ENCODE results near the gene LTO1.

Gene LTO1

GRCh38 chr11:69644071-69644961, 30.8 kb downstream of the LTO1 start:
- no peak for DNase-seq

GRCh38 chr11:69643646-69644045, 31.5 kb downstream of the LTO1 start:
- no peak for DNase-seq

DNA sequence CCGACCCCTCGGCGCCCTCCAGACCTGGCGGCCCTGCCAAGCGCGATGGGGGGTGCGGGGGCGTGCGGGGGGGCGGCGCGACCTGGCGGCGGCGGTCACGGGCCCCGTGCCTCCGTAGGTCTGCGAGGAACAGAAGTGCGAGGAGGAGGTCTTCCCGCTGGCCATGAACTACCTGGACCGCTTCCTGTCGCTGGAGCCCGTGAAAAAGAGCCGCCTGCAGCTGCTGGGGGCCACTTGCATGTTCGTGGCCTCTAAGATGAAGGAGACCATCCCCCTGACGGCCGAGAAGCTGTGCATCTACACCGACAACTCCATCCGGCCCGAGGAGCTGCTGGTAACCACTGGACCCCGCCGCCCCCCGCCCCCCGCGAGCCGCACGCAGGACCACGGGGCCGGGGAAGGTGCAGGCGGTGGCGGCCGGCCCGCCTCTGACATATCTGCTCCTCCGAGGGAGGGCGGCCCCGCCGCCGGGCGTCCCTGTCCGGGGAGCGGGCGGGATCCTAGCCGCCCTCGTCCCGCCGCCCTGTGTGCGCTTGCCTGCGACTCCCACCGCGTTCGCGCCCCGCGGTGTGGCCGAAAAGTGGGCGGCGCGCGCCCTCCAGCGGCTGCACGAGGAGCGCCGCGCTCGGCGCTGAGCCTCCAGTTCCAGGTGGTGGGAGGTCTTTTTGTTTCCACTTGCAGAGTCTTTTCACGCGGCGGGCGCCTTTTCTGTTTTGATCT, 32.1 kb downstream of the LTO1 start:
- DNase-seq: peak; percentile 40 to 48

- DNase-seq: no peak
These were observed 32.6 kb downstream of the LTO1 start for GRCh38 chr11:69642549-69642912.

DNA sequence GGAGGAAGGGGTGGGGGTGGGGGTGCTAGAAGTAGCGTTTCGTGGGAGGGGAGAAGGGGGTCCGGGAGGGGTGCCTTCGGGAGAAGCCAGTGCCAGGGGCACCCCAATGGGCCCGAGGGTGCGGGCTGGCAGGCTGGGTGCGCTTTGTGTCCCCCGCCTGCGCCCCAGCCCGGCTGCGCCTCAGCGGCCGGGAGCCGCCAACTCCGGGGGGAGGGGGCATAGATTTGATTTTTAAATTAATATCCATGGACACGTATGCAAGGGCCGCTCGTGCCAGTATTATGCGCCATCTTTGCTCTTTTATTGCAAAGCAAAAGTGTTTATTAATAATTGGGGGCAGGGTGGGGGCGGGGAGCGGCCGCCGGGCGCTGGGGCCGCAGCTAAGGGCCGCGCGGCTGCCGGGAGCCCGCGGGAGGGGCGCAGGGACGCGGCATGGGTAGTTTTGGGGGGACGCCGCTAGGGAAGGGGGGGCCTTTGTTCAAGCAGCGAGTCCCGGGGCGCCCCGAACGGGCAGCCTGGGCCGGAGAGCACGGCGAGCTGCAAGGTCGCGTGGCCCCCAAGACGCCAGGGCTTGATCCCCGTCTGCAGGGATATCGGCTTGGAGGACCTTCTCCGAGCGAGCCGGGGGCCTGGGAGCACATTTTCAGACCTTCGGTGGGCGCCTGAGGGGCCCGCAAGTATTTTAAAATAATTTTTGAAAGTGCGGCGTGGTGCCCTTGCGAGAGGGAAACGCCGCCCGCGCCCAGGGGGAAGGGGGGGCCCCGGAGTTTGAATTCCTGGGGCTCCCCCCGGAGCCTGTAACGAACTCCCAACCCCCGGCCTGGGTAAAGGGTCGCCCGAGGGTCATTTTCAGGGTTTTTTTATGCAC, 33.2 kb downstream of the LTO1 start:
- no peak for DNase-seq

DNA sequence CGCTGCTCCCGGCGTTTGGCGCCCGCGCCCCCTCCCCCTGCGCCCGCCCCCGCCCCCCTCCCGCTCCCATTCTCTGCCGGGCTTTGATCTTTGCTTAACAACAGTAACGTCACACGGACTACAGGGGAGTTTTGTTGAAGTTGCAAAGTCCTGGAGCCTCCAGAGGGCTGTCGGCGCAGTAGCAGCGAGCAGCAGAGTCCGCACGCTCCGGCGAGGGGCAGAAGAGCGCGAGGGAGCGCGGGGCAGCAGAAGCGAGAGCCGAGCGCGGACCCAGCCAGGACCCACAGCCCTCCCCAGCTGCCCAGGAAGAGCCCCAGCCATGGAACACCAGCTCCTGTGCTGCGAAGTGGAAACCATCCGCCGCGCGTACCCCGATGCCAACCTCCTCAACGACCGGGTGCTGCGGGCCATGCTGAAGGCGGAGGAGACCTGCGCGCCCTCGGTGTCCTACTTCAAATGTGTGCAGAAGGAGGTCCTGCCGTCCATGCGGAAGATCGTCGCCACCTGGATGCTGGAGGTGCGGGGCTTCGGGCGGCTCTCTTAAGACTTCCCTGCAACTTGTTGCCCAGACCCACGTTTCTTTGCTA, 34.1 kb downstream of the LTO1 start, which contains the start of gene CCND1:
TSS of gene CCND1 (plus strand) at position 162 of the 587 bp plus-strand sequence. CDS start at position 320, 158 bp downstream.
- no peak for DNase-seq

DNA sequence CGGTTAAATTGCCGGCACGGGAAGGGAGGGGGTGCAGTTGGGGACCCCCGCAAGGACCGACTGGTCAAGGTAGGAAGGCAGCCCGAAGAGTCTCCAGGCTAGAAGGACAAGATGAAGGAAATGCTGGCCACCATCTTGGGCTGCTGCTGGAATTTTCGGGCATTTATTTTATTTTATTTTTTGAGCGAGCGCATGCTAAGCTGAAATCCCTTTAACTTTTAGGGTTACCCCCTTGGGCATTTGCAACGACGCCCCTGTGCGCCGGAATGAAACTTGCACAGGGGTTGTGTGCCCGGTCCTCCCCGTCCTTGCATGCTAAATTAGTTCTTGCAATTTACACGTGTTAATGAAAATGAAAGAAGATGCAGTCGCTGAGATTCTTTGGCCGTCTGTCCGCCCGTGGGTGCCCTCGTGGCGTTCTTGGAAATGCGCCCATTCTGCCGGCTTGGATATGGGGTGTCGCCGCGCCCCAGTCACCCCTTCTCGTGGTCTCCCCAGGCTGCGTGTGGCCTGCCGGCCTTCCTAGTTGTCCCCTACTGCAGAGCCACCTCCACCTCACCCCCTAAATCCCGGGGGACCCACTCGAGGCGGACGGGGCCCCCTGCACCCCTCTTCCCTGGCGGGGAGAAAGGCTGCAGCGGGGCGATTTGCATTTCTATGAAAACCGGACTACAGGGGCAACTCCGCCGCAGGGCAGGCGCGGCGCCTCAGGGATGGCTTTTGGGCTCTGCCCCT, 34.7 kb downstream of the LTO1 start:
- DNase-seq: no peak

DNA sequence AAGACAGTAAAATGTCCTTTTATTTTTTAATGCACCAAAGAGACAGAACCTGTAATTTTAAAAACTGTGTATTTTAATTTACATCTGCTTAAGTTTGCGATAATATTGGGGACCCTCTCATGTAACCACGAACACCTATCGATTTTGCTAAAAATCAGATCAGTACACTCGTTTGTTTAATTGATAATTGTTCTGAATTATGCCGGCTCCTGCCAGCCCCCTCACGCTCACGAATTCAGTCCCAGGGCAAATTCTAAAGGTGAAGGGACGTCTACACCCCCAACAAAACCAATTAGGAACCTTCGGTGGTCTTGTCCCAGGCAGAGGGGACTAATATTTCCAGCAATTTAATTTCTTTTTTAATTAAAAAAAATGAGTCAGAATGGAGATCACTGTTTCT, 35.3 kb downstream of the LTO1 start:
- DNase-seq: no peak

DNA sequence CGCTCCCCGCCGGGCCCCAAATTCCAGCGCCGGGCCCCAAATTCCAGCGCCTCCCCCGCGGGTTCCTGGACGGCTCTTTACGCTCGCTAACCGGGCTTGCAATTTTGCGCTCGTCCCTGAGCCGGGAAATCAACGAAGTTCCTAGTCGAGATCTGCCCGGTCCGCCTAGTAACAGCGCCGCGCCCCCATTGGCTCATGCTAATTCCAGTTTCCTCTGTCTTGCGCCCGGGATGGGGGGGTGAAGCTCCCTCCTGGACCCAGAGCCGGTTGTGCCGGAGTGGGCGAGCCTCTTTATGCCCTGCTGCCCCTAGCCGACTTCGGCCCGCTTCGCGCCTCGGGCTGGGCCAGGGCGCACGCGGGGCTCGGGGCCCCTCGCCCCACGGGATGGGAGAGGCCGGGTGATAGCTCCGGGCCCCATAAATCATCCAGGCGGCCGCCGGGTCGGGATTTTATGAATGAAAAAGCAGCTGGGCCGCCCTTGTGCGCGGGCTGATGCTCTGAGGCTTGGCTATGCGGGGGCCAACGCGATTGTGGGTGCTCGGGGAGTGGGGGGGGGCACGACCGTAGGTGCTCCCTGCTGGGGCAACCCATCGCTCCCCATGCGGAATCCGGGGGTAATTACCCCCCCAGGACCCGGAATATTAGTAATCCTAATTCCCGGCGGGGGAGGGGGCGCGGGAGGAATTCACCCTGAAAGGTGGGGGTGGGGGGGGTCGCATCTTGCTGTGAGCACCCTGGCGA, 36.0 kb downstream of the LTO1 start:
- no peak for DNase-seq

DNA sequence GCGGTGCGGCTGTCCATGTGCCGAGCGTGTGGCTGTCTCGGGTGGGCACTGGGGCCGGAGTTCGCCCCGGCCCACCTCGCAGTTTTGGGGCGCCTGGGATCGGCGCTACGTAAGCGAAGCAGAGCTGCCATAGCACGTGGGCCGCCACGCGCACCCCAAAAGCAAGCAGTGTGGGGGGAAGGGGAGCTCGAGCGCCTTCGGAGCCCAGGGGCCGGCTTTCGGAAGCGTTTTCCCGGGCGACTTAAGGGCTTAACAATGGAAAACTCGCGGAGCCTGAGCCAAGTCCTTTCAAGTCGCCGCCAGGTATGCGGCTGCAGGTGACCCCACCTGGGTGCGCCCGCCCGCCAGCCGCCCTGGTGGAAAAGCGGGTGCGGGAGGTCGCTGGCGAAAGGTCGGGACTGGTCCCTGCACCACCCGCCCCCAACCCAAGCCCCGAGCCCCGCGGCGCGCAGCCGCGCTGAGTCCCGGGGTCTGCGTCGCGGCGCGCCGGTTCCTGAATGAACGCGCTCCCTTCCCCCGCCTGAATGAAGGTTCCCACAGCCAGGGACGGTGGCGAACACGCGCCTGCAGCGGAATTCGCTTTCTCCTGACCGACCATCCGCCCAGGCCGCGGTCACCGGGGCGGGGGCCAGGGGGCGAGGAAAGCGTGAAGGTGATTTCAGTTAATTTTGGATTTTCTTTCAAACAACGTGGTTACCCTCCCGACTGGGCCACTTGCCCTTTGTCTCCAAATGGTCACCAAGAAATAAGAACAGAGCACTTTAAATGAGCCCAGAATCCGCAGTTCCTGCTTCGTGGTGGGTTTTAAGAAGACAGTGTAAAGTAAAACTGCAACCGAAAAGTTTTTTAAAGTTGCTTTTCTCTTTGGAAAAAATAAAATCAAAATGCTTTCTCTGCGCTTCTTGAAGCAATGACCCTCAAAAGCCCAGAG, 36.9 kb downstream of the LTO1 start:
- DNase-seq: no peak

DNA sequence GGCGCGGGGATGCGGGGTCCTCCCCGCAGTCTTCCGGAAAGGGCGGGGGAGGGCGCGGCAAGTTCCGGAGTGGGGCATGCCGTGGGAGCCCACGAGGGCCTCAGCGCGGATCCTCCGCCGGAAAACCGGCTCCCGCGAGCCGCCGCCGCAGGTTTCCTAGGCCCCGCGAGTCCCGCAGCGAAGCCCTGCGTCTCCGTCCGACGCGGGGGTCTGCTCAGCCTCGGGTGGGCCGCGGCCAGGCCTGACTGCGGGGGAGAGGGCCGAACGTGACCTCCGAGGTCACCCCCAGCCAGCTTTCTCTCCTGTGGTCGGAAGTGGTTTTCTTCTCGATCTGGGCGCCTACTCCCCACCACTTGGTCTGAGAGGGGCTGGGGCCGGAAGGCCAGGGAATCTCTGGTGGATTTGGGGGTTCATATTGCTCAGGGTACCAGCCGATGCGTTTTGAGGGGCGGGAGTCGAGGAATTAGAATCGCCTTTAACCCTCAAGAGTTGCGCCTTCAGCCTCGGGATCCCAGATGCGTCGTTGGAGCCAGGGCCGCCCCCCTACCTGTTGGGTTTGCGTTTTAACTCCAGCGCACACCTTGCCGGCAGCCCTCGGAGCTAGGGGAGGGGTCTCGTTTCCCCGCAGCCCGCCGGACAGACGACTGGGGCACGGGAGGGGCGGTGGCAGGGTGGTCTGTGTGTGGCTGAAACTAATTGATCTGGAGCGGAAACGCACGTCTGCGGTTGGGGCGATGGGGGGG, 37.8 kb downstream of the LTO1 start:
- no peak for DNase-seq

- no peak for DNase-seq
These were observed 38.5 kb downstream of the LTO1 start for GRCh38 chr11:69636512-69637197.

GRCh38 chr11:69635804-69636511, 39.2 kb downstream of the LTO1 start:
- DNase-seq: no peak

DNA sequence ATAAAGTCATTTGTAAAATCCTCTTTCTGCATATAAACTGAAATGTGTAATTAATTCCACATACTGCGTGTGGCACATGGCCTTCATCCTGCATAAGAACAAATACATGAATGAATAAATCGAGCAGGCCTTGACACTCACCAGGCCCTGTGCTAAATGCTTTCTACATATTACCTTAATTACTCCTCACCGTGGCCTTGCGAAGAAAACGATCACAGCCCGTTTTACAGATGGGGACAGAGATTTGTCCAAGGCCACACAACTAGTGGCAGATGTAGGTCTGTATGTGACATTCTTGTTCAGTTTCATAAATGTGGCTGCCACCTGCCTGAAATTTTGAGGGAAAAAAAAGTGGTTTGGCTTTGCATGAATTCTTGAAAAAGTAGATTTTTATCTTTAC, 40.0 kb downstream of the LTO1 start:
- DNase-seq: no peak

DNA sequence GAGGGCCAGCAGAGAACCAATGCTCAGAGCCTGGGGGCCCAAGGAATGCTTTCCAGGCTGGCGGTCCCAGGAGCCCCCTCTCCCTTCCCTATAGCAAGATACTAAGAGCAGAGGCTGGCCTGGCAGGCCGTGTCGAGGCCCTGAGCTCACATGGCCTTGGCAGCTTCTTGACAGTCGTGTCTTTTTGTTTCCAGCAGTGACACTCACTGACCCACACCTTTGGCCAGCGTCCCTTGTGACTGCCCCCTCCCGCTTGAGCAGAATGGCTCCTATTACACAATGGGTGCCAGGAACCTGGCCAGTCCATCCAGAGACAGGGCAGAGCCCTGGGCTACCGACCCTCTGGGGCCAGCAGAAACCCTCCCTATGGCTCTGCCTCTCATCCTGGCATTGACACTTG, 40.6 kb downstream of the LTO1 start:
- DNase-seq: no peak

- no peak for DNase-seq
These were observed 41.1 kb downstream of the LTO1 start for GRCh38 chr11:69634069-69634468.

DNA sequence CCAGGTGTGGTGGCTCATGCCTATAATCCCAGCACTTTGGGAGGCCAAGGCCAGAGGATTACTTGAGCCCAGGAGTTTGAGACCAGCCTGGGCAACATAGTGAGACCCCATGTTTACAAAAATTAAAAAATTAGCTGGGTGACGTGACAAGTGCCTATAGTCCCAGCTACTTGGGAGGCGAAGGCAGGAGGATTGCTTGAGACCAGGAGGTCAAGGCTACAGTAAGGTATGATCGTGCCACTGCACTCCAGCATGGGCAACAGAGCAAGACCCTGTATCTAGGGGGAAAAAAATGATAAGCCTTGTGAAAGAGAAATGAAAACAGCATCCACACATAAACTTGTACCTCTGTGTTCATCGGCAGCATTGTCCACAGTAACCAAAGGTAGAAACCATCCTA, 42.3 kb downstream of the LTO1 start:
- no peak for DNase-seq

- no peak for DNase-seq
These were observed 44.7 kb downstream of the LTO1 start for GRCh38 chr11:69630424-69630823.
